ENCODE results near the gene PLXDC1.

PLXDC1 gene

GRCh38 chr17:39107155-39107554 lies 44.3 kb downstream of the PLXDC1 start:
- Histone ChIP-seq H3K9ac (ENCODE audit: low read length) (no peak overlapping the region), H2AFZ (ENCODE audit: low read depth, low read length) (no peak overlapping the region), H3K36me3 (replicated peaks; ENCODE audit: low read depth, low read length) (no peaks in the 10 kb centered on the region), H3K4me3 (ENCODE audit: low read length) (no peak overlapping the region), H3K27ac (ENCODE audit: low read length) (no peak overlapping the region), H3K27me3 (ENCODE audit: low read depth, low read length) (peaks cover 17% of the 10 kb centered on the region), H3K4me1 (ENCODE audit: low read length) (peaks cover 11% of the 10 kb centered on the region), H3K9me3 (ENCODE audit: insufficient read depth, low read length) (no peaks in the 10 kb centered on the region), H3K4me2 (ENCODE audit: low read length) (no peak overlapping the region), H3K79me2 (ENCODE audit: low read length) (no peaks in the 10 kb centered on the region), H4K20me1 (ENCODE audit: insufficient read depth, low read length) (no peaks in the 10 kb centered on the region)
- TF ChIP-seq EZH2phosphoT487 (IDR thresholded peaks at IDR 0.05; ENCODE audit: low read depth) (no peak), CTCF (IDR thresholded peaks at IDR 0.05; ENCODE audit: low read depth, low read length) (no peak)

GRCh38 chr17:39105705-39106104 lies 45.7 kb downstream of the PLXDC1 start:
- H3K27me3 ChIP-seq (ENCODE audit: low read depth, low read length): peaks cover 17% of the 10 kb centered on the region
- no peak overlapping the region for H2AFZ ChIP-seq (ENCODE audit: low read depth, low read length)
- H3K9me3 ChIP-seq (ENCODE audit: insufficient read depth, low read length): no peaks in the 10 kb centered on the region
- peaks cover 13% of the 10 kb centered on the region for H3K4me1 ChIP-seq (ENCODE audit: low read length)
- H3K9ac ChIP-seq (ENCODE audit: low read length): no peak overlapping the region
- H3K79me2 ChIP-seq (ENCODE audit: low read length): no peaks in the 10 kb centered on the region
- TF ChIP-seq CTCF (IDR thresholded peaks at IDR 0.05; ENCODE audit: low read depth, low read length): no peak
- TF ChIP-seq EZH2phosphoT487 (IDR thresholded peaks at IDR 0.05; ENCODE audit: low read depth): no peak
- no peak overlapping the region for H3K4me2 ChIP-seq (ENCODE audit: low read length)
- no peaks in the 10 kb centered on the region for H3K36me3 ChIP-seq (replicated peaks; ENCODE audit: low read depth, low read length)
- no peaks in the 10 kb centered on the region for H4K20me1 ChIP-seq (ENCODE audit: insufficient read depth, low read length)
- no peak overlapping the region for H3K4me3 ChIP-seq (ENCODE audit: low read length)
- no peak overlapping the region for H3K27ac ChIP-seq (ENCODE audit: low read length)

GRCh38 chr17:39104657-39105056 lies 46.8 kb downstream of the PLXDC1 start:
- H2AFZ ChIP-seq (ENCODE audit: low read depth, low read length): no peak overlapping the region
- H3K27me3 ChIP-seq (ENCODE audit: low read depth, low read length): peaks cover 17% of the 10 kb centered on the region
- no peak for TF ChIP-seq CTCF (IDR thresholded peaks at IDR 0.05; ENCODE audit: low read depth, low read length)
- TF ChIP-seq EZH2phosphoT487 (IDR thresholded peaks at IDR 0.05; ENCODE audit: low read depth): no peak
- H3K27ac ChIP-seq (ENCODE audit: low read length): no peak overlapping the region
- no peak overlapping the region for H3K4me3 ChIP-seq (ENCODE audit: low read length)
- no peaks in the 10 kb centered on the region for H3K9me3 ChIP-seq (ENCODE audit: insufficient read depth, low read length)
- H3K4me2 ChIP-seq (ENCODE audit: low read length): no peak overlapping the region
- H3K36me3 ChIP-seq (replicated peaks; ENCODE audit: low read depth, low read length): no peaks in the 10 kb centered on the region
- no peaks in the 10 kb centered on the region for H4K20me1 ChIP-seq (ENCODE audit: insufficient read depth, low read length)
- H3K9ac ChIP-seq (ENCODE audit: low read length): no peak overlapping the region
- H3K4me1 ChIP-seq (ENCODE audit: low read length): peaks cover 13% of the 10 kb centered on the region
- no peaks in the 10 kb centered on the region for H3K79me2 ChIP-seq (ENCODE audit: low read length)

GRCh38 chr17:39104046-39104445 lies 47.4 kb downstream of the PLXDC1 start:
- Histone ChIP-seq H3K79me2 (ENCODE audit: low read length) (no peaks in the 10 kb centered on the region), H4K20me1 (ENCODE audit: insufficient read depth, low read length) (no peaks in the 10 kb centered on the region), H3K9ac (ENCODE audit: low read length) (no peak overlapping the region), H3K4me1 (ENCODE audit: low read length) (peaks cover 13% of the 10 kb centered on the region), H3K9me3 (ENCODE audit: insufficient read depth, low read length) (no peaks in the 10 kb centered on the region), H3K36me3 (replicated peaks; ENCODE audit: low read depth, low read length) (no peaks in the 10 kb centered on the region), H3K4me3 (ENCODE audit: low read length) (no peak overlapping the region), H3K27ac (ENCODE audit: low read length) (no peak overlapping the region), H2AFZ (ENCODE audit: low read depth, low read length) (no peak overlapping the region), H3K27me3 (ENCODE audit: low read depth, low read length) (peaks cover 23% of the 10 kb centered on the region), H3K4me2 (ENCODE audit: low read length) (no peak overlapping the region)
- TF ChIP-seq CTCF (IDR thresholded peaks at IDR 0.05; ENCODE audit: low read depth, low read length): no peak
- no peak for TF ChIP-seq EZH2phosphoT487 (IDR thresholded peaks at IDR 0.05; ENCODE audit: low read depth)
